NCI-H1436 treated with DMSO at 0.1 percent for 48 hours (cell line): ENCODE data around the gene USP4.

ENCODE experiments used
- DNase-seq: peaks from one replicate; lab custom pipeline; 2025; lab: John Stamatoyannopoulos, UW

Gene USP4

GRCh38 chr3:49295489-49296058 is 44.3 kb downstream of the USP4 start:
- no peak for DNase-seq

- no peak for DNase-seq
Observed at GRCh38 chr3:49294343-49294742, 45.5 kb downstream of the USP4 start.

- DNase-seq: no peak
Observed at GRCh38 chr3:49283997-49284396, 55.9 kb downstream of the USP4 start.

- DNase-seq: no peak
Observed at GRCh38 chr3:49279376-49279775, 60.5 kb downstream of the USP4 start.

- no peak for DNase-seq
Observed at GRCh38 chr3:49278548-49278947, 61.3 kb downstream of the USP4 start.

GRCh38 chr3:49277383-49277775 is 62.5 kb downstream of the USP4 start:
- DNase-seq: no peak

GRCh38 chr3:49276475-49277382 is 63.1 kb downstream of the USP4 start, which contains the start of gene C3orf62:
Gene C3orf62, minus strand, starts transcription at chr3:49277232. Its CDS starts 360 bp downstream, at chr3:49276872.
- no peak for DNase-seq

GRCh38 chr3:49273825-49274532 is 65.9 kb downstream of the USP4 start:
- DNase-seq: no peak

GRCh38 chr3:49271047-49271446 is 68.8 kb downstream of the USP4 start:
- no peak for DNase-seq

GRCh38 chr3:49270156-49270500 is 69.7 kb downstream of the USP4 start:
- DNase-seq: no peak

- DNase-seq: no peak
Observed at GRCh38 chr3:49269443-49270155, 70.3 kb downstream of the USP4 start.

- DNase-seq: no peak
Observed at GRCh38 chr3:49266410-49267095, 73.3 kb downstream of the USP4 start.

- no peak for DNase-seq
Observed at GRCh38 chr3:49265661-49266386, 74.0 kb downstream of the USP4 start.

- no peak for DNase-seq
Observed at GRCh38 chr3:49263159-49263889, 76.5 kb downstream of the USP4 start.

GRCh38 chr3:49260806-49261324 is 79.0 kb downstream of the USP4 start:
- DNase-seq: no peak

GRCh38 chr3:49257187-49257586 is 82.7 kb downstream of the USP4 start:
- no peak for DNase-seq

GRCh38 chr3:49255718-49256511 is 83.9 kb downstream of the USP4 start:
- DNase-seq: no peak

GRCh38 chr3:49255112-49255511 is 84.7 kb downstream of the USP4 start:
- DNase-seq: no peak

- no peak for DNase-seq
Observed at GRCh38 chr3:49253512-49253911, 86.3 kb downstream of the USP4 start.
